HUES48 (cell line): ENCODE results near the gene ATXN3.

Experiments
- H3K27ac ChIP-seq: one replicate; pipeline ENCODE4 v1.7.0; 2013; ENCODE audit warnings: low read depth, low read length, inconsistent platforms
- H3K27me3 ChIP-seq: 2 replicates; pipeline ENCODE4 v1.6.1; 2013; ENCODE audit warnings: mild to moderate bottlenecking, low read length; ENCODE audit not compliant: control insufficient read depth, insufficient read depth
- H3K36me3 ChIP-seq: 2 replicates; pipeline ENCODE4 v1.6.1; 2013; ENCODE audit warnings: low read length; ENCODE audit not compliant: control insufficient read depth, insufficient read depth
- H3K4me1 ChIP-seq: 2 replicates; pipeline ENCODE4 v1.6.1; 2013; ENCODE audit warnings: mild to moderate bottlenecking, low read length; ENCODE audit not compliant: control insufficient read depth, insufficient read depth
- H3K4me3 ChIP-seq: 2 replicates; pipeline ENCODE4 v1.5.1; 2013; ENCODE audit warnings: mild to moderate bottlenecking, low read depth, low read length
- H3K9ac ChIP-seq: 2 replicates; pipeline ENCODE4 v1.6.1; 2013; ENCODE audit warnings: mild to moderate bottlenecking, low read depth, low read length, moderate library complexity
- H3K9me3 ChIP-seq: 2 replicates; pipeline ENCODE4 v1.6.1; 2013; ENCODE audit warnings: low read length; ENCODE audit not compliant: control insufficient read depth, insufficient read depth

ATXN3 gene

DNA sequence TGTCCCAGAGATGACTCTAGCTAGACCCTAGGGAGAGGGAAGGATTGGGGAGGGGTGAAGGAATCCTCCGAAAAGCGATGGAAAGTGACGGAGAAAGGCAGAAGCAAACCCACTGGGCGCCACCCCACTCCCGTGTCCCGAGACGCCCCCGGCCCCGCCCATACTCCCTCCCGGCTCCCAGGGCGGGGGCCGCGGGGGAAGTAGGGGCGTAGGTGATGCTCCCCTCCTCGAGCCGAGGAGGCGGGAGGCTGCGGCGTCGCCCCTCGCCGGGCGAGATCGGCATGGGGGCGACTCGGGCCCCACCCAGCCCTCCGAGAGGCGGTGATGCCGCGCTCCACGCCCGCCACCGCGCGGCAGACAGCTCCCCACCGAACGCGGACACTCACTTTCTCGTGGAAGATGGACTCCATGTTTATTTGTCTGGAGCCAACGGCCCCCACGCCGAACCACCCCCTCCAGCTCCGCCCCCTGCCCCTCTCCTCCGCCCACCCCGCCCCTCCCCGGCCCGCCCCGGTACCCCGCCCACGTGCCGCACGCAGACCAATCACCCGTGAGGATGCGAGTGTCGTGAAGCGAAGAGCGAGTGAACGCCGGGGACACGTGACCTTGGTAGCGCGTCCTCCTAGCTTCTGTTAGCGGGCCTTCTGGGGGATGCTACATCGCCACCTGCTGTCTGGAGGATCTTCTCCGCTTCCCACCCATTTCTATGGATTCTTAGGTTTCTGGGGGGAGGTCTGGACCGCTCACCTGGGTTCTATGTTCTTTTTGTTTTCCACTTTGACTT is at the start of gene ATXN3:
ATXN3 (minus strand) TSS at position 440 of the 784 bp plus-strand sequence; CDS start at position 410, 30 bp downstream.
- Histone ChIP-seq H3K36me3 (no peaks in the 10 kb centered on the region), H3K9ac (peak within 1 kb of the TSS; percentile 64), H3K27me3 (no peaks in the 10 kb centered on the region), H3K4me3 (peak within 1 kb of the TSS; percentile 81), H3K4me1 (peaks cover 14% of the 10 kb centered on the region), H3K9me3 (no peaks in the 10 kb centered on the region), H3K27ac (peak within 1 kb of the TSS; percentile 75)

DNA sequence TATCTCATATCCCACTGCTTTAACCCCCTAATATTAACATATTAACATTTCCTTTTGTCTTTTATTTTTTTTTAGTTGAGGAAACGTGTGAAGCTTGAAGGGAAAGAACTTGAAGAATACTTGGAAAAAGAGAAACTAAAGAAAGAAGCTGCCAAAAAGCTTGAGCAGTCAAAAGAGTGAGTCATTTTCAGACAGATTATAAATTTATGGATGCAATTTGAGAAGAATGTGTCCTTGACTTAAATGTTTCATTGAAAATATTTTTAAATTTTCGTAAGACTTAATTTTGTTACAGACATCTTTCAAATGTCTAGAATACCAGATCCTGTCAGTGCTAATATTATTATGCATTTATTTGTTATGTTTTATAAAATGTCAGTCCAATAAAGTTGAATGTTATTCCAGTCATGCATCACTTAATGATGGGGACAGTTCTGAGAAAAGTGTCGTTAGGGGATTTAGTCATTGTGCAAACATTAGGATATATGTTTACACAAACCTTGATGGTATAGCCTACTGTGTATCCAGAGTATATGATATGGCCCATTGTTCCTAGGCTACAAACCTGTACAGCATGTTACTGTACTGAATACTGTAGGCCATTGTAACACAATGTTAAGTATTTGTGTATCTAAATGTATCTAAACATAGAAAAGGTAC is 48.0 kb upstream of the ATXN3 start:
- Histone ChIP-seq H3K27ac (no peak overlapping the region), H3K9me3 (no peaks in the 10 kb centered on the region), H3K4me3 (no peak overlapping the region), H3K27me3 (no peaks in the 10 kb centered on the region), H3K36me3 (peaks cover 81% of the 10 kb centered on the region), H3K9ac (no peak overlapping the region), H3K4me1 (no peaks in the 10 kb centered on the region)

DNA sequence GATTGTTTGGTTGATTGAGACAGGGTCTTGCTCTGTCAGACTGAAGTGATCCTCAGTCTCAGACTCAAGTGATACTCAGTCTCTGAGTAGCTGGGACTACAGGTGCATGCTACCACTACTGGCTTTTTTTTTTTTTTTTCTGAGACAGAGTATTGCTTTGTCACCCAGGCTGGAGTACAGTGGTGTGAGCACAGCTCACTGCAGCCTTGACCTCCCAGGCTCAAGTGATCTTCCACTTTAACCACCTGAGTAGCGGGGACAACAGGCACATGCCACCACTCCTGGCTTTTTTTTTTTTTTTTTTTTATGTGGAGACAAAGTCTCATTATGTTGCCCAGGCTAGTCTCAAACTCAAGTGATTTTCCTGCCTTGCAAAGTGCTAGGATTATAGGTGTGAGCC is 47.2 kb upstream of the ATXN3 start:
- Histone ChIP-seq H3K27me3 (no peaks in the 10 kb centered on the region), H3K4me1 (no peaks in the 10 kb centered on the region), H3K9ac (no peak overlapping the region), H3K36me3 (peaks cover 81% of the 10 kb centered on the region), H3K4me3 (no peak overlapping the region), H3K27ac (no peak overlapping the region), H3K9me3 (no peaks in the 10 kb centered on the region)

DNA sequence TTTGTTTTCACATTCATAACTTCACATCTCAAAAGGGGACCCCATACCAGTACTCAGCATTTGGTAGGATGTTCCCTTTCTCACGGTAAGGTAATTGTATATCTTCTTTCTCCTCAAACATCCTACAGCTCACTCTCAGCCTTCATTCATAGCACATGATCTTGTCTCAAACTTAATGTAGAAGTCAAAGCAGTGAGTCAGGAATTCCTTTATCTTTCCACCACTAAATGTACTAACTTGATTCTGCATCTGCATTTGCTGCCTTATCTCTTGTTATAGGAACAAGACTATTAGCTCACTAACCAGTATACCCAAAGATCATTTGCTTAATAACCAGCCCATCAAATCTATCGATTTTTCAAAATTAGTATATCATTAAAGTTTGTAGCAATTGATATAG is 38.3 kb upstream of the ATXN3 start:
- H3K4me1 ChIP-seq, result no peaks in the 10 kb centered on the region
- H3K36me3 ChIP-seq, result peaks cover 94% of the 10 kb centered on the region
- no peak overlapping the region for H3K27ac ChIP-seq
- H3K9me3 ChIP-seq, result no peaks in the 10 kb centered on the region
- H3K27me3 ChIP-seq, result no peaks in the 10 kb centered on the region
- H3K4me3 ChIP-seq, result no peak overlapping the region
- no peak overlapping the region for H3K9ac ChIP-seq

DNA sequence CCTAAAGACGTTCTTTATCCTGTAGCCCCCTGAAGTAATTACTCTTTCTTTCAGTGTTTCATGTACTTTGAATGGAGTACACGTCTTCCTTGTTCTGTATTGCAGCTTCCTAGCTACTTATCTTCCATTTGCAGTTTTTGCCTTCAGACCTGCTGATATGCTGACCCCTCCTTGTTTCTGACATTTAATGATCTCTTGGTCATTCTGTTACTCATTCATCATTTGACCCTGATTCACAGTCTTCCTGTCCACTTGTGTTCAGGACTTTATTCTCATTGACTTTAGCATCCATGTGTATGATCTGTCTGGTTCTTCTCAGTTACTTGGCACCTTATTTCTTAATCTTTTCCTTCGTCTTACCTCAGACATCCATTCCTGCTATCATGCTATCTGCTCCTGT is 37.6 kb upstream of the ATXN3 start:
- H3K27me3 ChIP-seq, result no peaks in the 10 kb centered on the region
- H3K36me3 ChIP-seq, result peaks cover 92% of the 10 kb centered on the region
- H3K9ac ChIP-seq, result no peak overlapping the region
- no peaks in the 10 kb centered on the region for H3K9me3 ChIP-seq
- H3K4me3 ChIP-seq, result no peak overlapping the region
- no peaks in the 10 kb centered on the region for H3K4me1 ChIP-seq
- no peak overlapping the region for H3K27ac ChIP-seq

DNA sequence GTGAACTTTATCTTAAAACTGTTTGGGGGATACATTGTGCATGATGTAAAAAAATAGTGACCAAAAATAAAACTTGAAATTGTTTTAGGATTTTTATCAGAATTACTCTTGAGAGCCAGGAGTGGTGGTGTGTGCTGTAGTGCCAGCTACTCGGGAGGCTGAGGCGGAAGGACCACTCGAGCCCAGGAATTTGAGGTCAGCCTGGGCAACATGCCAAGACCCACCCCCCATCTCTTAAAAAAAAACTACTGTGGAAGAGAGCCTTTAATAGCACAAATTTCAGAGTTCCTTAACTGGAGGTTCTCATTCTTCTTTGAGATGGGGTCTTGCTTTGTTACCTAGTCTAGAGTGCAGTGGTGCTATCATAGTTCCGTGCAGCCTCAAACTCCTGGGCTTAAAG is 36.9 kb upstream of the ATXN3 start:
- Histone ChIP-seq H3K36me3 (peaks cover 91% of the 10 kb centered on the region), H3K4me3 (no peak overlapping the region), H3K4me1 (no peaks in the 10 kb centered on the region), H3K9me3 (no peaks in the 10 kb centered on the region), H3K27ac (no peak overlapping the region), H3K9ac (no peak overlapping the region), H3K27me3 (no peaks in the 10 kb centered on the region)

DNA sequence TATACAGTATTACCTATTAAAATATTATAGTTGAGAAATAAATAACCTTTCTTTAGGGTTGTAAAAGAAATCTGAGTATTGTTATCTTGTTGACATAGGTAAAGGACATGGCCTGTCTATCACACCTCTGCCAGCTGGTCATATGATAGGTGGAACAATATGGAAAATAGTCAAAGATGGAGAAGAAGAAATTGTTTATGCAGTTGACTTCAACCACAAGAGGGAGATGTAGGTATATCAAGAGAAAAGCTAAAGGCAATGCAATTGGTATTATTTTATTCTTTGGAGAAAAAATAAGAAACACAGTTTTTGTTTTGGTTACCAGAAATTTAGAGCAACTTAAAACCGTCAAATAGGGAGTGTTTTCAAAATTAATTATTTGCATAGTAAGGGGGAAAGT is 28.9 kb upstream of the ATXN3 start:
- H3K9me3 ChIP-seq, result no peaks in the 10 kb centered on the region
- no peak overlapping the region for H3K27ac ChIP-seq
- H3K9ac ChIP-seq, result no peak overlapping the region
- no peak overlapping the region for H3K4me3 ChIP-seq
- H3K4me1 ChIP-seq, result no peaks in the 10 kb centered on the region
- no peaks in the 10 kb centered on the region for H3K27me3 ChIP-seq
- H3K36me3 ChIP-seq, result peaks cover 92% of the 10 kb centered on the region

DNA sequence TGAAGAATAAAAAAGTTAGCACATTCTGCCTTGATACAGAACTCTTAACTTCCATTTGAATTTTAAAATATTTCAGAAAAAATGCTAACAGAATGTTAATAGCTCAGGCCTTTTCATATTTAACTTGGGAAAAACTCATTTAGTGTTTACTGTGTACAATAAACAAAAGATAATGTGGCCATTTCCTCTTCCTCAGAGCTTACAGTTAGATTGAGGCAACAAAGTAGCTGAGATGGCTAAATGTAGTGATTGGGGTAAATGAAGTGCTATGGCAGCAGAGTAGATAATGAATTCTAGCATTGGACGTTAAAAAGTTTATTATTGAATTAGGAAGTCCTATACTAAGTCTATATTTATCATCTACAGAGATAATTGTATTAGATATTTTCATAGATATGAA is 28.1 kb upstream of the ATXN3 start:
- no peak overlapping the region for H3K4me3 ChIP-seq
- H3K36me3 ChIP-seq, result peaks cover 95% of the 10 kb centered on the region
- no peak overlapping the region for H3K9ac ChIP-seq
- H3K27me3 ChIP-seq, result no peaks in the 10 kb centered on the region
- no peak overlapping the region for H3K27ac ChIP-seq
- H3K4me1 ChIP-seq, result no peaks in the 10 kb centered on the region
- H3K9me3 ChIP-seq, result no peaks in the 10 kb centered on the region

DNA sequence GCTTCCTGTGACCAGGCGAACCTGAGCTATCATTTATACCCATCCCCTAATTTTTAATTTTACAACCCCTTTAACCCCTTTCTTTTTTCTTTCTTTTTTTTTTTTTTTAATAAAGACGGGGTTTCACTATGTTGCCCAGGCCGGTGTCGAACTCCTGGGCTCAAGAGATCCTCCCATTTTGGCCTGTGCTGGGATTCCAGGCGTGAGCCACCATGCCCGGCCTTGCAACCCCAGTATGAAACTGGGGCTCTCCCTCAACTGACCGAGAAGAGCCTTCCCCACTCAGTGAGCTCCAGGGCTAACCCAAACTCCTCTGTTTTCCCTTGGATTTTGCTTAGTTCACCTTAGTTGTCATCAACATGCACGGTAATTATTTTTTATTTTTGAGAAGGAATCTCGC is 16.4 kb upstream of the ATXN3 start:
- Histone ChIP-seq H3K4me1 (no peaks in the 10 kb centered on the region), H3K4me3 (peak overlapping the region; percentile 99), H3K9ac (peak overlapping the region; percentile 97), H3K27me3 (no peaks in the 10 kb centered on the region), H3K9me3 (no peaks in the 10 kb centered on the region), H3K27ac (peak overlapping the region; percentile 96), H3K36me3 (peaks cover 58% of the 10 kb centered on the region)

DNA sequence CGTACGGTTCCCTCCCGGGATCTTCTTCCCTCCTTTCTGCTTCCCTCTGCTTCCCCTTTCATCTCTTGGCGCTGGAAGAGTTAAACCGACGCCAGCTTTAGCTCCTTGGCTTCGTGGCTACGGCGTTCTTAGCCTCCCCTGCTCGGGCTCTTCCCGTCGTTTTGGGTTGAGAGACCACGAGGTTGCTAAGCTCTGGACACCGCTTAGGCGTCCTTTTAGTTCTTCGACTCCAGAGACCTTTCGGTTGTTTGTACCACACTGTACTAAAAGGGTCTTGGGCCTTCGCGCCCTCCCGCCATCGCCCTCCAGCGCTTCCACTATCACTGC is 15.9 kb upstream of the ATXN3 start:
- Histone ChIP-seq H3K27ac (peak overlapping the region; percentile 96), H3K27me3 (no peaks in the 10 kb centered on the region), H3K9ac (peak overlapping the region; percentile 97), H3K4me3 (peak overlapping the region; percentile 99), H3K9me3 (no peaks in the 10 kb centered on the region), H3K4me1 (no peaks in the 10 kb centered on the region), H3K36me3 (peaks cover 58% of the 10 kb centered on the region)

DNA sequence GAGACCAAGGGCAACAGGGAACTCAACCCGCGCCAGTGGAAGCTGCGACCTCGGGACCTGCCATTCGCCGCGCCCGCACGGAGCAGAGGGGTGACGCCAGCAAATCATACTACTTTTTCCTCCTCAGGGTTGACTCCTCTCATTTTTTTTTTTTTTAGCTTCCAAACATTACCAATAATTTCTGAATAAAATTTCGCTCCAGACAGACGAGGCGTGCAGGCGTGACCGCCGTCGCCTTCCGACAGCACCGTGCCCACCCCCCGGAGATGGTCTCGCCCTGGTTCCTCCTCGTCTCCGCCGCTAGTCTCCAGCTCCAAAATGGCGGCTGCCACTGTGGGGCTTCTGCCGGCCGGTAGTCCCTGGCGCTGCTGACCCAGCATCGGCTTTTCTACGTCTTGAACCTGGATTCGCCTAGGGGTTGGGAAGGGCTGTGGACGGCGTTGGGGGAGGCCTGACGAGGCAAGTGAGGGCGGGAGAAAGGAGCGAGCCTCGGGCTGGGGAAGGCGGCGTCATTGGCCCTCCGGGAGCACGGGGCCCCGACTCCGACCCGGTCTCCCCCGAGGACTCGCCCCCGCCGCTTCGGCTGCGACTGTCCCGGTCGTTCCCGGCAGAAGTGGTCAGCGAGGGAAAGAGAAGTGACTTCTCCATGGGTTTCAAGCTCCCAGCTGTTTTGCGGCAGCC is 15.4 kb upstream of the ATXN3 start, which contains the start of the genes CPSF2 and NDUFB1:
CPSF2 (plus strand) TSS at position 300 of the 681 bp plus-strand sequence. CDS start 9,016 bp downstream, outside the sequence.
NDUFB1 (minus strand) TSS at position 37 of the 681 bp plus-strand sequence. CDS start 4,069 bp downstream, outside the sequence.
- H3K9me3 ChIP-seq, result no peaks in the 10 kb centered on the region
- peak within 1 kb of the TSS; percentile 97 for H3K9ac ChIP-seq
- no peaks in the 10 kb centered on the region for H3K4me1 ChIP-seq
- peak within 1 kb of the TSS; percentile 99 for H3K4me3 ChIP-seq
- no peaks in the 10 kb centered on the region for H3K27me3 ChIP-seq
- peak within 1 kb of the TSS; percentile 96 for H3K27ac ChIP-seq
- H3K36me3 ChIP-seq, result peaks cover 58% of the 10 kb centered on the region
